GM10847 (cell line): Measurements from ENCODE around the gene TSPAN18.

Source experiments
- POLR2A ChIP-seq: IDR thresholded peaks from 2 replicates; pipeline ENCODE4 v1.6.1; 2011; ENCODE audit not compliant: insufficient read length; ENCODE audit errors: extremely low read depth

TSPAN18 gene

GRCh38 chr11:44802347-44802746 is 75.6 kb downstream of the TSPAN18 start:
- TF ChIP-seq POLR2A = no peak

DNA sequence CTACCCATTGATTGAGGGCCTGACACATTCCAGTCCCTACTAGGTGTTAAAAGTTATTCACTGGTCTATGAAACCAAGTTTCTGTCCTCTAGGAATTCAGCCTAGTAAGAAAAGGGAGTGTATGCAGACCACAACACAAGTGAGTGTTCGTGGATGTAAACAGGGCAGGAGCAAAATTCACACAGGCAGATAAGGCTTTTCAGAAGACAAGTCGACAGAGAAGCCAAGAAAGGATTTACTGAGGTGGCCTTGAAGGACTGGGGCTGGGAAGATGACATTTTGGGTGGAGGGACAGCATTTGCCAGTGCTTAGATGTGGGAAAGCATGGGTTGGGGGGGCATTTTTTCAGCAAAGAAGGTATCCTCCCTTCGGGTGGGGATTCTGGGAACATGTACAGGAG is 76.2 kb downstream of the TSPAN18 start:
- no peak for TF ChIP-seq POLR2A

GRCh38 chr11:44804449-44805437 is 78.0 kb downstream of the TSPAN18 start:
- no peak for TF ChIP-seq POLR2A

DNA sequence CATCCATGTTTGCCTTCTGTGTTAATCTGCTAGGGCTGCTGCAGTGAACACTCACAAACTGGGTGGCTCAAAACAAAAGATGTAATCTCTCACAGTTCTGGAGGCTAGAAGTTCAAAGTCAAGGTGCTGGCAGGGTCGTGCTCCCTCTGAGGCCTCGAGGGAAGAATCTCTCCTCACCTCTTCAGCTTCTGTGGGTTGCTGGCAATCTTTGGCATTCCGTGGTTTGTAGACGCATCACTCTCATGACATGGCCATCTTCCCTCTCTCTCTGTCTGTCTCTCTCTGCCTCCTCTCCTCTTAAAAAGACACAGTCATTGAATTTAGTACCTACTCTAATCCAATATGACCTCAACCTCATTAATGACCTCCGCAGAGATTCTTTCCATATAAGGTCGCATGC is 78.8 kb downstream of the TSPAN18 start:
- no peak for TF ChIP-seq POLR2A

DNA sequence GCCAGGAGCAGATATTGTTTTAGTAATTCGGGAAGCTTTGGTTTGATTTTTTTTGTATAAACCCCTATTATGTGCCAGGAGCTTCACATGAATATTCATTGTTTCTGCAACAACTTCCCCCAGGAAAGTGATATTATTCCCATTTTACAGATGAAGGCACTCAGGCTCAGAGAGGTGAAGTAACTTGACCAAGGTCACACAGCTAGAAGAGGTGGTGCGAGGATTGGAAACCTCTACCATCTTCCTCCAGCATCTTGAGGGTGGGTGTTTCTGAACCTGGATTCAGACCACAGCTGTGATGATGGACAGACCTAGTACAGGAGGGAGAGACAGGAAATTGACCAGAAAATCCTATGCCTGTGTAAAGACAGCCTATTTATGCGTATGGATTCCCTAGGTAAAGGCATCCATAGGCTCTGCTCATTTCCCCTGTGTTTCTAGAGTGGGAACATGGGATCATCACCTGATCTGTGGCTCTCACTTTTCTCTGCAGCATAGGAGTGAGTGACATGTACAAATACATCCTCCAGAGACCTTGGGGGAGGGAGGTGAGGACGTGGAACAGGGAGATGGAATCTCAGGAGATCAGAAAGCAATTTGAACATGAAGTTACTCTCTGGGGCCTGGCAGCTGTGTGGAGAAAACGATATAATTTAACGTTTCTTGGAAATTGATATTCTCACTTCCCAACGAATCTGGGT is 81.4 kb downstream of the TSPAN18 start:
- no peak for TF ChIP-seq POLR2A

- TF ChIP-seq POLR2A = no peak
These were observed 82.5 kb downstream of the TSPAN18 start for GRCh38 chr11:44809283-44809682.

DNA sequence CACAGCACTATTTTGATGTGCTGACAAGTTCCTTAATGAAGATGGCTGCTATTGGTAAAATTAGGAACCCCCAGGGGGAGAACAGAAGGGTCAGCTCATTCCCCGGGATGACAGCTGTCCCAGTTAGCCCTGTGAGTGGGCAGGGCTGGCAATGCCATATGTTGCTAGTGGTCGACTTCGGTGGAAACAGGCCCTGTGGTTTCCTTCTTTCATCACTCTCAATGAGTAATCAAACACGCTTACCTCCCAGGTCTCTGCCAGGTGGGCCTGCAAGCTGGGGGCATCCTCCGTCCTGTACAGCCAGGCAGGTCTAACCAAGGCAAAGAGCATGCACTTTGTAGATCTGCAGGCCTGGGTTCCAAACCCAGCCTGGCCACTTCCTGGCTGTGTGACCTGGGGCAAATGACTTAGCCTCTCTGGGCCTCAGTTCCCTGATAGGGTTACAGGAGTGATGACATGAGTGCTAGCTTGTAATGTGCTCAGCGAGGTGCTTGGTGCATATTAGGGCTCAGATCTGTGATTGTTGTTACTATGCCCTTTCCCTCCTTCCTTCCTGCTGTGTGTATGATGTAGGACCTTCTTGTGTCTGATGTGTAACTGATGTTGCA is 85.2 kb downstream of the TSPAN18 start:
- TF ChIP-seq POLR2A = no peak

DNA sequence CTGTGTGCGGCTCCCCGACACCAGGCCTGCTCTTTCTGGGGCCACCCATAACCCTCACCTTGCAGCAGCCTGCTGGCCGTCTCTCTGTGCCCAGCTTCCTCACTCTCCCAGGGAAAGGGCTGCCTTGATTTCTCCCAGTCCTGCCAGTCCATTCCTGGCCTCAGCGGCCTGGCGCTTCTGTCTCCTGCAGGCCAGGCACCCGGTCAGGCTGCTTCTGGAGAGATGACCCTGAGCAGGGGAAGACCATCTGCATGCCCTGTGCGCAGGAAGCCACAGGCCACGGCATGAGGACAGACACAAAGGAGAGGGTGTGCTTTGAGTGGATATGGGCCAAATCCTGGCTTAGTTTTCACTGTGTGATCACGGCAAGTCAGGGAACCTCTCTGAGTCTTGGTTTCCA is 86.2 kb downstream of the TSPAN18 start:
- TF ChIP-seq POLR2A = no peak

DNA sequence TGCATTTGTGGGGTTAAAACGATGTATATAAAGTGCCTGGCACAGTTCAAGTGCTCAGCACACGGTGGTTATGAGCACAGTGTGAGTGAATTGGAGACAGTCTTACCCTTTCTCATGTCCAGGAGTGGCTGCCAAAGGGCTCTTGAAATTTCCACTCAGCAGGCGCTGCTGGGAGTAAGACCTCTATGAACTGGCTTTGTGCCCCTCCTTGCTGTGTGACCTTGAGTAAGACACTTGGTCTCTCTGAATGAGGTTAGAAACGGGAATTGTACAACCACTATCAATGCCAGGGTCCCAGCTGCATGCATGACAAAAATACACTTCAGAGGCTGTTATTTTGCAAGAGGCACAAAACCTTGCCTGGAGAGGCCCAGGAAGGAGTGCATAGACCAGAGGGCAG is 86.6 kb downstream of the TSPAN18 start:
- TF ChIP-seq POLR2A = no peak

- no peak for TF ChIP-seq POLR2A
These were observed 88.3 kb downstream of the TSPAN18 start for GRCh38 chr11:44814881-44815592.

GRCh38 chr11:44815917-44816456 is 89.2 kb downstream of the TSPAN18 start:
- no peak for TF ChIP-seq POLR2A

DNA sequence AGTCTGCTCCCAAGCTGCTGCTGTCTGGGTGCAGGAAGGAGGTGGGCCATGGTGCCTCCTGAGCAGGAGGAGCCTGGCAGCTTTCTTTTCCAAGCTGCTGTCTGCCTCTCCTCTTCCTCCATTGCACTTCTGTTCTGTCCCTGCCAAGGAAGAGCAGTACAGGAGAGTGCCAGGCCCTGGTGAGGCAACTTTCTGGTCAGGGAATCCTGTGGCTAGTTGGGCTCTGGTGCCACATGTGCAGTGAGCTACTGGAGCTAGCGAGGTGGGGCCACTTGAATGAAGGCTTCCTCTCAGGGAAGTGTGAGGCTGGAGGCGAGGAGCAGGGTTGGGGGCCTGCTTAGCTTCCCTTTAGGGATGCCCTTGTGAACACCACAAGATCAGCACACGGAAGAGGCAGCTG is 90.0 kb downstream of the TSPAN18 start:
- TF ChIP-seq POLR2A = no peak

GRCh38 chr11:44817207-44817949 is 90.6 kb downstream of the TSPAN18 start:
- TF ChIP-seq POLR2A = no peak

- TF ChIP-seq POLR2A = no peak
These were observed 91.3 kb downstream of the TSPAN18 start for GRCh38 chr11:44818110-44818509.
